ENCODE data around the gene CTNNA3. TPM values are rescaled to one million over a fixed set of nuclear protein-coding genes. Genes with fewer than 3 reads are reported as not detected.

The CTNNA3 gene
- total and polyA plus RNA-seq, 2 donors from 2014 or later, result 0.45 to 0.72 TPM

GRCh38 chr10:65950075-65950474 lies 1745.9 kb downstream of the CTNNA3 start:
- no peaks in the 10 kb centered on the region for H3K4me1 ChIP-seq (ENCODE audit: control insufficient read depth in 2 of 3, insufficient read depth in 2 of 3, low read depth in 1 of 3, low read length in 3 of 3)
- H3K36me3 ChIP-seq (ENCODE audit: control insufficient read depth in 2 of 3, insufficient read depth in 3 of 3, low read length in 3 of 3), result no peaks in the 10 kb centered on the region
- no peak for FAIRE-seq
- H3K9me3 ChIP-seq (ENCODE audit: control insufficient read depth in 2 of 3, insufficient read depth in 1 of 3, low read length in 3 of 3), result no peaks in the 10 kb centered on the region
- H3K27ac ChIP-seq (ENCODE audit: low read depth in 2 of 2, low read length in 2 of 2), result no peak overlapping the region
- no peak overlapping the region for H3K4me3 ChIP-seq (ENCODE audit: low read length in 3 of 3)
- DNase-seq, result no peak
- no peaks in the 10 kb centered on the region for H3K27me3 ChIP-seq (ENCODE audit: control insufficient read depth, insufficient read depth, low read length)
- intact Hi-C loops (cut with DNase I), result no loop called here
- no peak overlapping the region for H3K9ac ChIP-seq (ENCODE audit: low read length in 3 of 3)
- TF ChIP-seq CTCF (IDR thresholded peaks at IDR 0.05; ENCODE audit: borderline replicate concordance, extremely low read depth, insufficient read depth), result no peak

GRCh38 chr10:65949526-65949925 lies 1746.5 kb downstream of the CTNNA3 start:
- H3K27ac ChIP-seq (ENCODE audit: low read depth in 2 of 2, low read length in 2 of 2), result no peak overlapping the region
- H3K9me3 ChIP-seq (ENCODE audit: control insufficient read depth in 2 of 3, insufficient read depth in 1 of 3, low read length in 3 of 3), result no peaks in the 10 kb centered on the region
- H3K27me3 ChIP-seq (ENCODE audit: control insufficient read depth, insufficient read depth, low read length), result no peaks in the 10 kb centered on the region
- no peaks in the 10 kb centered on the region for H3K4me1 ChIP-seq (ENCODE audit: control insufficient read depth in 2 of 3, insufficient read depth in 2 of 3, low read depth in 1 of 3, low read length in 3 of 3)
- TF ChIP-seq CTCF (IDR thresholded peaks at IDR 0.05; ENCODE audit: borderline replicate concordance, extremely low read depth, insufficient read depth), result no peak
- no peak overlapping the region for H3K4me3 ChIP-seq (ENCODE audit: low read length in 3 of 3)
- intact Hi-C loops (cut with DNase I), result no loop called here
- FAIRE-seq (no peak), DNase-seq (no peak)
- no peak overlapping the region for H3K9ac ChIP-seq (ENCODE audit: low read length in 3 of 3)
- no peaks in the 10 kb centered on the region for H3K36me3 ChIP-seq (ENCODE audit: control insufficient read depth in 2 of 3, insufficient read depth in 3 of 3, low read length in 3 of 3)

- Histone ChIP-seq H3K4me3 (ENCODE audit: low read length in 3 of 3) (no peak overlapping the region), H3K27ac (ENCODE audit: low read depth in 2 of 2, low read length in 2 of 2) (no peak overlapping the region), H3K9me3 (ENCODE audit: control insufficient read depth in 2 of 3, insufficient read depth in 1 of 3, low read length in 3 of 3) (no peaks in the 10 kb centered on the region), H3K9ac (ENCODE audit: low read length in 3 of 3) (no peak overlapping the region), H3K4me1 (ENCODE audit: control insufficient read depth in 2 of 3, insufficient read depth in 2 of 3, low read depth in 1 of 3, low read length in 3 of 3) (no peaks in the 10 kb centered on the region), H3K27me3 (ENCODE audit: control insufficient read depth, insufficient read depth, low read length) (no peaks in the 10 kb centered on the region), H3K36me3 (ENCODE audit: control insufficient read depth in 2 of 3, insufficient read depth in 3 of 3, low read length in 3 of 3) (no peaks in the 10 kb centered on the region)
- intact Hi-C loops (cut with DNase I), result no loop called here
- no peak for FAIRE-seq
- DNase-seq, result no peak
- TF ChIP-seq CTCF (IDR thresholded peaks at IDR 0.05; ENCODE audit: borderline replicate concordance, extremely low read depth, insufficient read depth), result no peak
Observed at GRCh38 chr10:65945061-65945460, 1750.9 kb downstream of the CTNNA3 start.

GRCh38 chr10:65943451-65943850 lies 1752.5 kb downstream of the CTNNA3 start:
- intact Hi-C loops (cut with DNase I), result no loop called here

More at GRCh38 chr10:65943451-65943850, 1752.5 kb downstream of the CTNNA3 start:
- TF ChIP-seq CTCF (IDR thresholded peaks at IDR 0.05; ENCODE audit: borderline replicate concordance, extremely low read depth, insufficient read depth), result no peak
- no peaks in the 10 kb centered on the region for H3K4me1 ChIP-seq (ENCODE audit: control insufficient read depth in 2 of 3, insufficient read depth in 2 of 3, low read depth in 1 of 3, low read length in 3 of 3)
- H3K4me3 ChIP-seq (ENCODE audit: low read length in 3 of 3), result no peak overlapping the region
- H3K27me3 ChIP-seq (ENCODE audit: control insufficient read depth, insufficient read depth, low read length), result no peaks in the 10 kb centered on the region
- H3K9me3 ChIP-seq (ENCODE audit: control insufficient read depth in 2 of 3, insufficient read depth in 1 of 3, low read length in 3 of 3), result no peaks in the 10 kb centered on the region
- no peak overlapping the region for H3K9ac ChIP-seq (ENCODE audit: low read length in 3 of 3)
- H3K27ac ChIP-seq (ENCODE audit: low read depth in 2 of 2, low read length in 2 of 2), result no peak overlapping the region
- FAIRE-seq, result no peak
- no peaks in the 10 kb centered on the region for H3K36me3 ChIP-seq (ENCODE audit: control insufficient read depth in 2 of 3, insufficient read depth in 3 of 3, low read length in 3 of 3)
- DNase-seq, result no peak

Measured in kidney (tissue), 14 donors.